ENCODE data around the gene FCMR.

DNA sequence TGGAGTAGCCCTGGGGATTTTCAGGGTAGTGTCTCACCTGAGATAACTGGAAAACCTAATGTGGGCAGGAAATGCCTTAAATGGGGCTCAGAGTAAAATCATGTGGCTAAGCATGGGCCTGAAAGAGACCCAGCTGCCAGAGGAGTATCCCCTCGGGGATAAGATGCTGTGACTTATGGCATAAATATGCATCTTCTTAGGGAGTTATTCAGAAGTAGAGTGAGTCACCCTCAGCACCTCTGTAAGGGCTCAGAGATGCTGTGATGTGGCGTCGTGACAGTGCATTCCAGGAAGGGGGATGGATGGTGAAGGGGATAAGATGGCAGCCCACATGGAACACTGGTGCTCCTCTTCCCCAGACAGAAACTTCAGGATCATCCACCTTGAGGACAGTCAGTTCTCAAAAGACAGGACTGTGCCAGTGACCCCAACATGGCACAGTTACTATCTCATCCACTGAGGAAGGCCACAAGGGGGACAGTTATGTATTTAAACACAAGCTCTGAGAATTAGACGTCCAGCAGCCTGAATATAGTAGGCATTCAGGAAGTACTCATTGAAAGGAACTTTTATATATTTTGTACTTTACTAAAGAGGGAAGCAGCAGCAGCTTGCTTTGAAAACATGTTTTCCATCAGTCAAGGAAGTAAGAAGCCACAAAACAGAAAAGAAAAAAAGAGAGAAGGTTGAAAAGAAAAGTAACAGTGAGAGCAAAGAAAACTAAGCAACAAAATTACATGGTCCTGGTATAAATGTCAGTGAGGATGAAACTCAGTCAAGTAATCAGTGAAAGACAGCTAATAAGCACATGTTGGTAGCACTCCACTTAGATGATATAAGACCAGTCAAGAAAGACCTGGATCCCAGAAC lies 16.2 kb downstream of the FCMR start:
- TF ChIP-seq, protein P1, sequence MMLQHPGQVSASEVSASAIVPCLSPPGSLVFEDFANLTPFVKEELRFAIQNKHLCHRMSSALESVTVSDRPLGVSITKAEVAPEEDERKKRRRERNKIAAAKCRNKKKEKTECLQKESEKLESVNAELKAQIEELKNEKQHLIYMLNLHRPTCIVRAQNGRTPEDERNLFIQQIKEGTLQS (IDR thresholded peaks at IDR 0.05) = no peak
- TF ChIP-seq, protein P2, sequence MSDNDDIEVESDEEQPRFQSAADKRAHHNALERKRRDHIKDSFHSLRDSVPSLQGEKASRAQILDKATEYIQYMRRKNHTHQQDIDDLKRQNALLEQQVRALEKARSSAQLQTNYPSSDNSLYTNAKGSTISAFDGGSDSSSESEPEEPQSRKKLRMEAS (IDR thresholded peaks at IDR 0.05) = no peak
- TF ChIP-seq, protein P3, sequence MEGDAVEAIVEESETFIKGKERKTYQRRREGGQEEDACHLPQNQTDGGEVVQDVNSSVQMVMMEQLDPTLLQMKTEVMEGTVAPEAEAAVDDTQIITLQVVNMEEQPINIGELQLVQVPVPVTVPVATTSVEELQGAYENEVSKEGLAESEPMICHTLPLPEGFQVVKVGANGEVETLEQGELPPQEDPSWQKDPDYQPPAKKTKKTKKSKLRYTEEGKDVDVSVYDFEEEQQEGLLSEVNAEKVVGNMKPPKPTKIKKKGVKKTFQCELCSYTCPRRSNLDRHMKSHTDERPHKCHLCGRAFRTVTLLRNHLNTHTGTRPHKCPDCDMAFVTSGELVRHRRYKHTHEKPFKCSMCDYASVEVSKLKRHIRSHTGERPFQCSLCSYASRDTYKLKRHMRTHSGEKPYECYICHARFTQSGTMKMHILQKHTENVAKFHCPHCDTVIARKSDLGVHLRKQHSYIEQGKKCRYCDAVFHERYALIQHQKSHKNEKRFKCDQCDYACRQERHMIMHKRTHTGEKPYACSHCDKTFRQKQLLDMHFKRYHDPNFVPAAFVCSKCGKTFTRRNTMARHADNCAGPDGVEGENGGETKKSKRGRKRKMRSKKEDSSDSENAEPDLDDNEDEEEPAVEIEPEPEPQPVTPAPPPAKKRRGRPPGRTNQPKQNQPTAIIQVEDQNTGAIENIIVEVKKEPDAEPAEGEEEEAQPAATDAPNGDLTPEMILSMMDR (IDR thresholded peaks at IDR 0.05; ENCODE audit: low read depth, low read length, missing input control) = no peak
- TF ChIP-seq RAD21 (IDR thresholded peaks at IDR 0.05) = no peak

All from liver (tissue), 3 donors.